Mononuclear cell (primary cell): Measurements from ENCODE around the gene CST1. TPM values are rescaled to one million over a fixed set of nuclear protein-coding genes. Genes with fewer than 3 reads are reported as not detected.

ENCODE experiments used
- H3K27me3 ChIP-seq: 2 replicates; pipeline ENCODE4 v1.6.0; 2011; ENCODE audit warnings: low read length, control low read depth; ENCODE audit not compliant: insufficient read depth
- H3K4me1 ChIP-seq: 2 replicates; pipeline ENCODE4 v1.5.1; 2011; ENCODE audit warnings: mild to moderate bottlenecking, low read length, control low read depth; ENCODE audit not compliant: insufficient read depth
- H3K4me3 ChIP-seq: 2 replicates; pipeline ENCODE4 v1.5.1; 2011; ENCODE audit warnings: mild to moderate bottlenecking, low read length, moderate library complexity
- H3K9me3 ChIP-seq: 2 replicates; pipeline ENCODE4 v1.5.1; 2011; ENCODE audit warnings: low read depth, mild to moderate bottlenecking, control low read depth, low read length
- total RNA-seq: library from RNA; depleted of rRNA; stranded (reverse); fragments of >200 nt; gene quantifications from one replicate; pipeline ENCODE4 v1.2.3, GENCODE V29; 2012

CST1 gene
- total RNA-seq, 1 donor = not detected

GRCh38 chr20:23700931-23701330 is 49.8 kb downstream of the CST1 start:
- no peak overlapping the region for H3K4me3 ChIP-seq
- H3K4me1 ChIP-seq = no peaks in the 10 kb centered on the region
- H3K27me3 ChIP-seq = no peaks in the 10 kb centered on the region
- no peaks in the 10 kb centered on the region for H3K9me3 ChIP-seq

- no peaks in the 10 kb centered on the region for H3K4me1 ChIP-seq
- no peaks in the 10 kb centered on the region for H3K9me3 ChIP-seq
- H3K27me3 ChIP-seq = no peaks in the 10 kb centered on the region
- no peak overlapping the region for H3K4me3 ChIP-seq
These were observed 52.8 kb downstream of the CST1 start for GRCh38 chr20:23697947-23698346.

Other genes starting within 250 kb of the CST1 start
- gene CST9L, start 182.5 kb downstream of the CST1 start, total RNA-seq = not detected
- not detected for gene CST9, start 145.0 kb downstream of the CST1 start, total RNA-seq
- 486 TPM for gene CST3, start 113.0 kb downstream of the CST1 start, total RNA-seq
- gene CST4, start 61.9 kb downstream of the CST1 start, total RNA-seq = not detected
- not detected for gene CST2, start 75.8 kb upstream of the CST1 start, total RNA-seq
- not detected for gene CST5, start 128.8 kb upstream of the CST1 start, total RNA-seq
- not detected for gene GGTLC1, start 237.8 kb upstream of the CST1 start, total RNA-seq